GM19467 (cell line): Measurements from ENCODE around the gene MMP24OS.

ENCODE experiments used
- ATAC-seq: cut with Tn5 transposase; IDR thresholded peaks from one replicate; pipeline ENCODE4 v1.9.1; 2021; ENCODE audit warnings: mild to moderate bottlenecking, moderate library complexity; ENCODE audit not compliant: unreplicated experiment

MMP24OS gene

GRCh38 chr20:35291654-35292503 is 14.0 kb upstream of the MMP24OS start, which contains the start of gene FAM83C:
Gene FAM83C (minus strand): TSS chr20:35292425. CDS start chr20:35292304, 121 bp downstream.
- ATAC-seq = no peak

- ATAC-seq = no peak
Measured at GRCh38 chr20:35290887-35291417, 13.0 kb upstream of the MMP24OS start.

- ATAC-seq = no peak
Measured at GRCh38 chr20:35290186-35290886, 12.4 kb upstream of the MMP24OS start.

- ATAC-seq = no peak
Measured at GRCh38 chr20:35288325-35289060, 10.6 kb upstream of the MMP24OS start.

- no peak for ATAC-seq
Measured at GRCh38 chr20:35287509-35288324, 9.8 kb upstream of the MMP24OS start.

DNA sequence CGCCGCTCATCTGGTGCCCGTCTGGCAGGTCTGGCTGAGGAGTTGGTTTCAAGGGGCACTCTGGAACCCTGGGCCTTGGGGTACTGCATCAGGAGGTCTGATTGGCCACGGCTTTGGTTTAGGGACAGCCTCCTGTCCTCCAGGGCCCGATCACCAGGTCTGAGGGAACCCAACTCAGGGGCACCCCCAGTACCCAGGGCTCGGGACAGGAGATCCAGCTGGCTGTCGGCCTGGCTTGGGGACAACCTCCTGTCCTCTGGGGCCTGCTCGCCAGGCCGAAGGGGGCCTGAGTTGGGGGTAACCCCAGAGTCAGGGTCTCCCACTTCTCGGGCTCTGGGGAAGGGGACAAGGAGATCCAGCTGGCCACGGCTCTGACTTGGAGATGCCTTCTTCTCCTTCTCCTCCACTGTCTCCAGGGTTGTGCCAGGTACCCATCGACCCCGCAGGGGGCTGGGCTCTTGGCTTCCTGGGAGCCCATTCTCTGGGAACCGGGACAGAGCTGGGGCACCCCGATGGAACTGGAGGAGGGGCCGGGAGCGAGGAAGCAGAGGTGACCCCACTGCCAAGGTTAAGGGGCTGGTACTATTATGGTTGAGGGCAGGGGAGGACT is 9.1 kb upstream of the MMP24OS start:
- ATAC-seq = no peak

DNA sequence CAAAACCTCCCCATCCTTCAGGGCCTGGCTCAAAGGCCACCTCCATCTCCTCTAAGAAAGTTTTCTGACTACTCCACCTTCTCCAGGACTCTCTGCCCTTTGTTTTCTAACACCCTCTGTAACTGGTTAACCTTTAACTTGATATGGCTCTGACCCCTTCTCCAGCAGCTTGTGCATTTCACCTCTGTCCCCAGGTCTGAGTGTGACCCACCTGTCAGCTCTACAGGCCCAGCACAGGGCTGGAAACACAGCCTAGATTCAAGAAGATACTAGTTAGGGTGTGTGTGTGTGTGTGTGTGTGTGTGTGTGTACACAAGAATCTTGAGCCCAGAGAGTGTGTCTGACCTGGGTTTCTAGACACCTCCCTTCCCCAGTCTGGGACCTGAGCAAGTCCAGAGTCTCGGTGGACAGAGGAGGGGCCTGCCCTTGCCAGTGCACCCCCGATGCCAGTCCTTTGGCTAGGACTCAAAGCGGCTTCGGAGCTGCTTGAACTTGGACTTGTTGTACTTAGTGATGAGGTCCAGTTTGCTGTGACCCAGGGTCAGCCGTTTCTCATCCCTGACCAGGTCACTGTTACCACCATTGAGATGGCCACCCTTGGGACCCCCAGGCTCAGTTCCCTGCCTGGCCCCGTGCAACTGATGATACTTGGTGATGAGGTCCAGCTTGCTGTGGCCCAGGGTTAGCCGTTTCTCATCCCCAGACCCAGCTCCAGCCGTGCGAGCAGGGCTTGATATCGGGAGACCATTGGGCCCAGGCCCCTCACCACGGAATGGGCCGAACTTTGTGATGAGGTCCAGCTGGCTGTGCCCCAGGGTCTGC is 8.4 kb upstream of the MMP24OS start:
- no peak for ATAC-seq

DNA sequence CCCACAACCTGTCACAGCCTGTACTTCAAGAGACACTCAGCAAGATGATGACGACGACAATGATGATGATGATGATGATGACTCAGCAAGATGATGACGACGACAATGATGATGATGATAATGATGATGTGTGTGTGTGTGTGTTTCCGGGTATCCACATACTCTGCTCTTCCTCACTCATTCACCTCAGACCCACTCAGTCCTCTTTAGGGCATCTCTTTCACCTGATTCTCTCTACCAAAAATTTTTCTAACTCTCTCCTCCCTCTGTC is 7.8 kb upstream of the MMP24OS start:
- ATAC-seq = no peak

- no peak for ATAC-seq
Measured at GRCh38 chr20:35284992-35285805, 7.3 kb upstream of the MMP24OS start.

DNA sequence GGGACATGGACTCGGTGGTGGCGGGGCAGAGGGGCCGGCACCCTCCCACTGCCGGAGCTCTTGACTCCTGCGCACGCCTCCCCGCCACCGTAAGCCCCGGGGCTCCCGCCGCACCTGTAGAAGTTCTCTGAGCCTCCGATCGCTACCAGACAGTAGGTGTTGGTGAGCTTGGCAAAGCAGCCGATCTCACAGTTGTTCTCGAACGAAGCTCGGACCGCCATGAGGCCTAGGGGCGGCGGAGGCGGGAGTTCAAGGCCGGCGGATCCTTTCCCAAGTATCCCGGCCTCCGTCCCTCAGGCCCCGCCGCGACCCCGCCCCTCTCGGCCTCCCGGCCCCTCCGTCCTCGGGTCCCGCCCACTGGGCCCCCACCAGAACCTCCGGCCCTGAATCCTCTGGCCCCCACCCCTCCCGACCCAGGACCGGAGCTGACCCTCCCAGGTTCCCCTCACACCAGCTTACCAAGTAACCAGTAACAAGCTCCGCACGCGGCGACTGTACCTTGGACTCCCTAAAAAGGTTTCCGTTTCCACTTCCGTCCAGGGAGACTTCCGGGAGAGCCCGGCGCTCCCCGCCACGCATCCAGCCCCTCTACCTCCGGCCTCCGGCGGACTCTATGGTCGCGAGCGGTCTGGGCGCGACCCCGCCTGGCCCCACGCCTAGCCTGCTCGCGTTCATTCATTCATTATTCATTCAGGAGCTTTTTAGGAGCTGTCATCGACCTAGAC is 6.5 kb upstream of the MMP24OS start, which contains the start of gene EIF6:
Gene EIF6 (minus strand): TSS at position 506 of the 725 bp plus-strand sequence. CDS start 285 bp downstream, at position 221.
- peak; percentile 68 for ATAC-seq

GRCh38 chr20:35283441-35284266 is 5.7 kb upstream of the MMP24OS start:
- no peak for ATAC-seq

DNA sequence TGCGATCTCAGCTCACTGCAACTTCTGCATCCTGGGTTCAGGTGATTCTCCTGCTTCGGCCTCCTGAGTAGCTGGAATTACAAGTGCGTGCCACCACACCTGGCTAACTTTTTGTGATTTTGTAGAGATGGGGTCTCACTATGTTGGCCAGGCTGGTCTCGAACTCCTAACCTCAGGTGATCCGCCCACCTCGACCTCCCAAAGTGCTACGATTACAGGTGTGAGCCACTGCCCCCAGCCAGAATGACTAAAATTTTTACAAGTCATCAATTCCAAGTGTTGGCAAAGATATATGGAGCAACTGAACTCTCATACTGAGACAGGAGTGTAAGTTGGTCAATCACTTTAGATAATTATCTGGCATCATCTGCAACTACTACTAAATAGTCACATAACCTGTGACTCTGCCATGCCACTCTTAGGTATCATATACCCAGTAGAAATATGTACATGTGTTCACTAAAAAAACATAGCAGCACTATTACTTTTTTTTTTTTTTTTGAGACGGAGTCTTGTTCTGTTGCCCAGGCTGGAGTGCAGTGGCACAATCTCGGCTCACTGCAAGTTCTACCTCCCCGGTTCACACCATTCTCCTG is 3.7 kb upstream of the MMP24OS start:
- no peak for ATAC-seq

- ATAC-seq = no peak
Measured at GRCh38 chr20:35280523-35280922, 2.6 kb upstream of the MMP24OS start.

DNA sequence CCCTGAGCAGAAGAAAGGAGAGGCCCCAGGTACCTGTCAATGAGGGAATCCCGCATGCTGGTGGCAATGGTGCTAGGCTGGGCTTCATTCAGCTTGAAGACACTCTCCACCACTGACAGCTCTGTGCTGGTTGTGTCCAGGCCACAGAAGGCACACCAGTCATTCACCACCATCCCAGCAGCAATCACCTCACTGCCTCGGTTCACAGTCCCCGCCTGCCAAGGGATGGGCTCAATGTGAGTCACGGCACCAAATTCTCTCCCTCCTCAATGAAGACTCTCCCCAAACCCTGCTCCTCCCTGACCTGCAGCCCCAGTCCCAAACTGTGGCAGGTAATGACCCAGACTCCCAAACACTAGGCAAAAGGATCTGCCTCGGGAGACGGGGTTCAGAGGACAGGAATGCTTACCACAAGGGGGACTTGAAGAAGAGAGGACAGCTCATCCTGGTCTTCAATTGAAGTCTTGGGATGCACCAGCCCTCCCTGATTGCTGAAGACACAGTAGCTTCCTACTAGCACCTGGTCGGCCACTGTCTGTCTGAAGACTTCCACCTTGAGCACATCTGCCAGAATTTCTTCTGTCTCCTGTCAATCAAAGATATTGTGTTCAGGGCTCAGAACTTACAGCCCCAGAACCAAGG is 1.7 kb upstream of the MMP24OS start:
- no peak for ATAC-seq

GRCh38 chr20:35279040-35279439 is 1.1 kb upstream of the MMP24OS start:
- no peak for ATAC-seq

GRCh38 chr20:35277127-35277526 is 795 bp downstream of the MMP24OS start:
- ATAC-seq = no peak
